GM04503 (cell line): ENCODE results near the gene CCNY.
"Not testable (repeated sequence)": the region's sequence is repeated elsewhere in the genome, so short reads cannot be mapped to it uniquely, and the experiment has no call there.

Experiments used
- DNase-seq: peaks from one replicate; pipeline ENCODE4 v3.0.0-alpha.2; 2012; ENCODE audit warnings: low read depth

The CCNY gene

GRCh38 chr10:35384265-35384868 is 48.1 kb downstream of the CCNY start:
- no peak for DNase-seq

- no peak for DNase-seq
These were observed 50.4 kb downstream of the CCNY start for GRCh38 chr10:35386594-35387174.

GRCh38 chr10:35387768-35388167 is 51.5 kb downstream of the CCNY start:
- DNase-seq = no peak

- no peak for DNase-seq
These were observed 51.9 kb downstream of the CCNY start for GRCh38 chr10:35388197-35388596.

- no peak for DNase-seq
These were observed 52.4 kb downstream of the CCNY start for GRCh38 chr10:35388682-35389081.

GRCh38 chr10:35390161-35390840 is 54.0 kb downstream of the CCNY start:
- no peak for DNase-seq

GRCh38 chr10:35390843-35391152 is 54.5 kb downstream of the CCNY start:
- no peak for DNase-seq

GRCh38 chr10:35391153-35391953 is 55.0 kb downstream of the CCNY start:
- no peak for DNase-seq

- DNase-seq = no peak
These were observed 55.6 kb downstream of the CCNY start for GRCh38 chr10:35391954-35392262.

- no peak for DNase-seq
These were observed 56.3 kb downstream of the CCNY start for GRCh38 chr10:35392482-35393228.

- no peak for DNase-seq
These were observed 58.1 kb downstream of the CCNY start for GRCh38 chr10:35394411-35394851.

GRCh38 chr10:35394934-35395333 is 58.6 kb downstream of the CCNY start:
- no peak for DNase-seq

- no peak for DNase-seq
These were observed 60.5 kb downstream of the CCNY start for GRCh38 chr10:35396560-35397434.

- no peak for DNase-seq
These were observed 61.6 kb downstream of the CCNY start for GRCh38 chr10:35397953-35398352.

- DNase-seq = no peak
These were observed 62.0 kb downstream of the CCNY start for GRCh38 chr10:35398355-35398754.

GRCh38 chr10:35398908-35399307 is 62.6 kb downstream of the CCNY start:
- no peak for DNase-seq

GRCh38 chr10:35399414-35400009 is 63.2 kb downstream of the CCNY start:
- no peak for DNase-seq

- no peak for DNase-seq
These were observed 64.4 kb downstream of the CCNY start for GRCh38 chr10:35400595-35401268.

- not testable (repeated sequence) for DNase-seq
These were observed 67.2 kb downstream of the CCNY start for GRCh38 chr10:35403491-35403890.

- DNase-seq = not testable (repeated sequence)
These were observed 67.8 kb downstream of the CCNY start for GRCh38 chr10:35404077-35404476.
